NT2/D1 (cell line): ENCODE data around the gene COL23A1.

Experiments used
- YY1 ChIP-seq: IDR thresholded peaks from 2 replicates; pipeline ENCODE4 v1.6.1; 2011; ENCODE audit not compliant: insufficient read length, insufficient read depth
- ZNF274 ChIP-seq: IDR thresholded peaks from 2 replicates; pipeline ENCODE4 v1.6.1; 2011; ENCODE audit warnings: mild to moderate bottlenecking, low read depth, low read length

- TF ChIP-seq ZNF274 = no peak
- no peak for TF ChIP-seq YY1
Observed at GRCh38 chr5:178324481-178325310, 265.5 kb downstream of the COL23A1 start.
